GM10847 (cell line): ENCODE results near the gene SPECC1.

Experiments used
- POLR2A ChIP-seq: IDR thresholded peaks from 2 replicates; pipeline ENCODE4 v1.6.1; 2011; ENCODE audit not compliant: insufficient read length; ENCODE audit errors: extremely low read depth

SPECC1 gene

GRCh38 chr17:20009302-20010098, at the start of gene SPECC1:
Gene SPECC1, plus strand, starts transcription at chr17:20009359. Its CDS starts 87,293 bp downstream, at chr17:20096652.
- TF ChIP-seq POLR2A = no peak

GRCh38 chr17:19973156-19973555, 36.0 kb upstream of the SPECC1 start:
- TF ChIP-seq POLR2A = no peak

- TF ChIP-seq POLR2A = no peak
These were observed 33.6 kb upstream of the SPECC1 start for GRCh38 chr17:19975601-19976000.

GRCh38 chr17:19977293-19978208, 31.6 kb upstream of the SPECC1 start, which contains the start of gene AKAP10:
Gene AKAP10, minus strand, starts transcription at chr17:19977828. Its CDS starts 149 bp downstream, at chr17:19977679.
- TF ChIP-seq POLR2A = peak; percentile 65

GRCh38 chr17:19978209-19978802, 30.9 kb upstream of the SPECC1 start:
- no peak for TF ChIP-seq POLR2A

GRCh38 chr17:19978805-19979211, 30.4 kb upstream of the SPECC1 start:
- no peak for TF ChIP-seq POLR2A

- no peak for TF ChIP-seq POLR2A
These were observed 29.0 kb upstream of the SPECC1 start for GRCh38 chr17:19979917-19980770.

GRCh38 chr17:19986941-19987861, 22.0 kb upstream of the SPECC1 start:
- no peak for TF ChIP-seq POLR2A

GRCh38 chr17:19987897-19988296, 21.3 kb upstream of the SPECC1 start:
- TF ChIP-seq POLR2A = no peak

- no peak for TF ChIP-seq POLR2A
These were observed 17.8 kb upstream of the SPECC1 start for GRCh38 chr17:19991252-19991885.

- TF ChIP-seq POLR2A = no peak
These were observed 16.1 kb upstream of the SPECC1 start for GRCh38 chr17:19992803-19993713.

GRCh38 chr17:19996086-19996485, 13.1 kb upstream of the SPECC1 start:
- TF ChIP-seq POLR2A = no peak

- no peak for TF ChIP-seq POLR2A
These were observed 12.7 kb upstream of the SPECC1 start for GRCh38 chr17:19996502-19996901.
